T-cell (primary cell): ENCODE data around the gene ULK3. TPM values are rescaled to one million over a fixed set of nuclear protein-coding genes. Genes with fewer than 3 reads are reported as not detected.

ENCODE experiments used
- ATAC-seq, 4 experiments: fragments of 200-7000 bp in 3 of 4; fragments of 150-1000 bp in 1 of 4; cut with Tn5 transposase; replicated peaks in 1 of 4; 1 replicate in 3 of 4; 2 replicates in 1 of 4; pipeline ENCODE4 v1.10.0; 2021; ENCODE audit warnings: moderate library complexity in 3 of 4, mild to moderate bottlenecking in 2 of 4, moderate number of reproducible peaks in 1 of 4
- CTCF ChIA-PET, 2 donors: fragments of 300-600 bp; sonication (Branson Sonifier 250); formaldehyde crosslinking; loops; one replicate each; lab custom pipeline; 2022; ENCODE audit warnings: antibody characterized with exemption in 2 of 2; lab: Charles Lee
- POLR2A ChIA-PET, 2 donors: fragments of 300-600 bp; sonication (Branson Sonifier 250); formaldehyde crosslinking; loops; one replicate each; lab custom pipeline; 2022; ENCODE audit warnings: antibody characterized with exemption in 2 of 2; lab: Charles Lee
- DNase-seq, 35 experiments: peaks; one replicate each; pipeline versions ENCODE4 v3.0.0 to v3.0.0-alpha.2; 2013 to 2023
- H3K27ac ChIP-seq: one replicate; pipeline ENCODE4 v1.5.1; 2013; ENCODE audit warnings: low read length
- H3K27me3 ChIP-seq, 2 experiments: replicated peaks in 1 of 2; 1 replicate in 1 of 2; 2 replicates in 1 of 2; pipeline versions ENCODE4 v1.6.1 to v1.7.0; 2013; ENCODE audit warnings: low read length in 1 of 2, mixed read lengths in 1 of 2; ENCODE audit not compliant: control insufficient read depth in 2 of 2, insufficient read depth in 2 of 2; ENCODE audit errors: extremely low read depth in 1 of 2
- H3K36me3 ChIP-seq, 2 donors: 1 replicate in 1 of 2; 2 replicates in 1 of 2; pipeline versions ENCODE4 v1.6.1 to v1.7.0; 2013; ENCODE audit warnings: low read length in 1 of 2; ENCODE audit not compliant: control insufficient read depth in 2 of 2, insufficient read depth in 1 of 2; ENCODE audit errors: extremely low read depth in 1 of 2
- H3K4me1 ChIP-seq, 2 experiments: 1 replicate in 1 of 2; 2 replicates in 1 of 2; pipeline versions ENCODE4 v1.6.1 to v1.7.0; 2013; ENCODE audit warnings: low read length in 2 of 2, mixed read lengths in 1 of 2; ENCODE audit not compliant: insufficient read depth in 2 of 2, control insufficient read depth in 1 of 2; ENCODE audit errors: extremely low read depth in 1 of 2
- H3K4me3 ChIP-seq, 2 donors: 1 replicate in 1 of 2; 2 replicates in 1 of 2; pipeline versions ENCODE4 v1.5.1 to v1.7.0; 2013; ENCODE audit warnings: mild to moderate bottlenecking in 2 of 2, low read length in 1 of 2, moderate library complexity in 1 of 2; ENCODE audit not compliant: control insufficient read depth in 1 of 2; ENCODE audit errors: extremely low read depth in 1 of 2
- H3K9me3 ChIP-seq: 2 replicates; pipeline ENCODE4 v1.7.0; 2013
- H3K27ac Mint-ChIP-seq, 2 donors: one replicate each; pipeline ENCODE4 v1.8.0; 2020 to 2021; ENCODE audit warnings: mild to moderate bottlenecking in 2 of 2, mixed read lengths in 2 of 2
- H3K27me3 Mint-ChIP-seq, 2 donors: one replicate each; pipeline ENCODE4 v1.8.0; 2021 to 2022; ENCODE audit warnings: mixed read lengths in 2 of 2
- H3K36me3 Mint-ChIP-seq: one replicate; pipeline ENCODE4 v1.8.0; 2021; ENCODE audit warnings: mixed read lengths
- H3K4me1 Mint-ChIP-seq, 3 donors: one replicate each; pipeline ENCODE4 v1.8.0; 2020 to 2022; ENCODE audit warnings: mixed read lengths in 3 of 3, mild to moderate bottlenecking in 1 of 3
- H3K4me3 Mint-ChIP-seq, 3 donors: one replicate each; pipeline ENCODE4 v1.8.0; 2020 to 2022; ENCODE audit warnings: mild to moderate bottlenecking in 3 of 3, mixed read lengths in 3 of 3, moderate library complexity in 3 of 3
- H3K9me3 Mint-ChIP-seq, 3 donors: one replicate each; pipeline ENCODE4 v1.8.0; 2020 to 2022; ENCODE audit warnings: mixed read lengths in 3 of 3
- WGBS: methylation state at CpG from one replicate; pipeline ENCODE4 v1.1.5; 2013; ENCODE audit warnings: missing lambda C conversion rate; ENCODE audit not compliant: insufficient coverage; 5-methylcytosine and 5-hydroxymethylcytosine counted together
- total RNA-seq, 35 experiments: library from RNA in 6 of 35; stranded (reverse) in 6 of 35; fragments of 120-200 nt in 1 of 35; gene quantifications; one replicate each; pipeline versions ENCODE4 v1.2.1 to v1.2.4 and lab custom pipeline; 2013 to 2026

ULK3 gene
- total RNA-seq, 5 donors from 2014 or later (not counting 1 experiment from before 2014, with no cell fraction given) = 53.4 to 112 (median 101) TPM

GRCh38 chr15:74850393-74850792 is 7.4 kb upstream of the ULK3 start:
- DNase-seq (no peak), ATAC-seq (no peak)
- Mint-ChIP-seq H3K4me1 (peaks cover 11 to 16% (median 13%) of the 10 kb centered on the region in 3 donors), H3K36me3 (peaks cover 44% of the 10 kb centered on the region), H3K27ac (no peak overlapping the region), H3K4me3 (no peak overlapping the region), H3K9me3 (no peaks in the 10 kb centered on the region), H3K27me3 (no peaks in the 10 kb centered on the region)
- H3K4me1 ChIP-seq = peaks cover 4 to 13% of the 10 kb centered on the region in 2 experiments
- no peaks in the 10 kb centered on the region for H3K27me3 ChIP-seq
- CTCF ChIA-PET = no interaction called here
- no peak overlapping the region for H3K27ac ChIP-seq
- POLR2A ChIA-PET = no interaction called here
- H3K36me3 ChIP-seq = peaks cover 26 to 73% of the 10 kb centered on the region in 2 donors
- no peak overlapping the region for H3K4me3 ChIP-seq
- WGBS = 97% methylated on average over 3 of the region's 4 CpGs
- H3K9me3 ChIP-seq = no peaks in the 10 kb centered on the region

- peak overlapping the region; percentile 71 to 73 for H3K27ac Mint-ChIP-seq
- CTCF ChIA-PET = no interaction called here
- POLR2A ChIA-PET = interaction anchor here in 1 of 2 donors (0.6 to 0.8 kb wide), 2 partner anchors 18 to 1114 kb away, joined by 3 to 4 read pairs; no protein-coding TSS in a partner anchor
- H3K9me3 Mint-ChIP-seq = no peaks in the 10 kb centered on the region
- H3K4me3 ChIP-seq = no peak overlapping the region
- H3K36me3 Mint-ChIP-seq = peaks cover 39% of the 10 kb centered on the region
- peaks cover 31 to 40% (median 36%) of the 10 kb centered on the region in 3 donors for H3K4me1 Mint-ChIP-seq
- H3K27me3 Mint-ChIP-seq = no peaks in the 10 kb centered on the region
- H3K36me3 ChIP-seq = peaks cover 12 to 51% of the 10 kb centered on the region in 2 donors
- H3K4me1 ChIP-seq = peaks cover 24 to 40% of the 10 kb centered on the region in 2 experiments
- H3K9me3 ChIP-seq = no peaks in the 10 kb centered on the region
- no peak overlapping the region for H3K4me3 Mint-ChIP-seq
- no peak for DNase-seq
- ATAC-seq = no peak
- no peak overlapping the region for H3K27ac ChIP-seq
- 86% methylated on average over 1 of the region's 3 CpGs for WGBS
- no peaks in the 10 kb centered on the region for H3K27me3 ChIP-seq
Observed at GRCh38 chr15:74847432-74847831, 4.5 kb upstream of the ULK3 start.

GRCh38 chr15:74845581-74845980 is 2.6 kb upstream of the ULK3 start:
- Histone ChIP-seq H3K4me3 (peak overlapping the region in 1 of 2 donors; percentile 8), H3K36me3 (peaks cover 10 to 37% of the 10 kb centered on the region in 2 donors), H3K27ac (peak overlapping the region; percentile 71), H3K27me3 (no peaks in the 10 kb centered on the region), H3K4me1 (peaks cover 28 to 58% of the 10 kb centered on the region in 2 experiments), H3K9me3 (no peaks in the 10 kb centered on the region)
- peaks cover 27% of the 10 kb centered on the region for H3K36me3 Mint-ChIP-seq
- no peaks in the 10 kb centered on the region for H3K27me3 Mint-ChIP-seq
- DNase-seq (peak in 7 of 35 experiments; percentile 5 to 51 (median 13)), ATAC-seq (peak in 3 of 4 experiments; percentile 2 to 21 (median 19))
- CTCF ChIA-PET = interaction anchor here in 1 of 2 donors (2.8 kb wide), 1 partner anchor 56 kb away, joined by 18 read pairs; no protein-coding TSS in a partner anchor
- H3K27ac Mint-ChIP-seq = peak overlapping the region; percentile 96 to 97
- H3K4me1 Mint-ChIP-seq = peaks cover 48 to 58% (median 54%) of the 10 kb centered on the region in 3 donors
- POLR2A ChIA-PET = interaction anchor here in 1 of 2 donors (0.5 kb wide), 1 partner anchor 19 kb away, joined by 5 read pairs; no protein-coding TSS in a partner anchor
- H3K4me3 Mint-ChIP-seq = peak overlapping the region; percentile 34 to 86 (median 64)
- H3K9me3 Mint-ChIP-seq = no peaks in the 10 kb centered on the region
- 45% methylated on average over 2 of the region's 4 CpGs for WGBS

GRCh38 chr15:74845208-74845568 is 2.2 kb upstream of the ULK3 start:
- Mint-ChIP-seq H3K4me3 (peak overlapping the region; percentile 34 to 86 (median 64)), H3K4me1 (peaks cover 48 to 62% (median 54%) of the 10 kb centered on the region in 3 donors), H3K9me3 (no peaks in the 10 kb centered on the region), H3K27me3 (no peaks in the 10 kb centered on the region), H3K36me3 (peaks cover 27% of the 10 kb centered on the region), H3K27ac (peak overlapping the region; percentile 96 to 97)
- Histone ChIP-seq H3K27ac (peak overlapping the region; percentile 71), H3K36me3 (peaks cover 14 to 37% of the 10 kb centered on the region in 2 donors), H3K9me3 (no peaks in the 10 kb centered on the region), H3K4me1 (peaks cover 28 to 62% of the 10 kb centered on the region in 2 experiments), H3K27me3 (no peaks in the 10 kb centered on the region), H3K4me3 (peak overlapping the region; percentile 8 to 25)
- ATAC-seq (peak; percentile 38 to 70 (median 66)), DNase-seq (peak in 32 of 35 experiments; percentile 28 to 73 (median 46))
- ChIA-PET CTCF (interaction anchor here in 1 of 2 donors (0.5 to 2.8 kb wide), 4 partner anchors 26 to 57 kb away, joined by 3 to 18 read pairs (median 4); partner anchors contain the start of gene SCAMP2), POLR2A (no interaction called here)
- WGBS = 0% methylated on average over 1 of the region's 5 CpGs

GRCh38 chr15:74844319-74845207 is 1.6 kb upstream of the ULK3 start:
- 57% methylated on average over 6 of the region's 12 CpGs for WGBS
- POLR2A ChIA-PET = no interaction called here
- no peaks in the 10 kb centered on the region for H3K9me3 ChIP-seq
- H3K9me3 Mint-ChIP-seq = no peaks in the 10 kb centered on the region
- H3K4me1 ChIP-seq = peaks cover 28 to 66% of the 10 kb centered on the region in 2 experiments
- H3K36me3 Mint-ChIP-seq = peaks cover 24% of the 10 kb centered on the region
- H3K4me1 Mint-ChIP-seq = peaks cover 48 to 64% (median 54%) of the 10 kb centered on the region in 3 donors
- H3K4me3 ChIP-seq = peak overlapping the region; percentile 8 to 25
- DNase-seq (peak in 3 of 35 experiments; percentile 13 to 24 (median 17)), ATAC-seq (peak in 2 of 4 experiments; percentile 4 to 5)
- H3K4me3 Mint-ChIP-seq = peak overlapping the region; percentile 34 to 86 (median 80)
- CTCF ChIA-PET = interaction anchor here (0.5 to 2.8 kb wide), 6 partner anchors 26 to 112 kb away, joined by 3 to 18 read pairs (median 4); partner anchors contain the start of genes RPP25 (in 1 of the 2) and SCAMP2 (in 1 of the 2)
- peak overlapping the region; percentile 96 to 97 for H3K27ac Mint-ChIP-seq
- H3K27ac ChIP-seq = peak overlapping the region; percentile 71
- H3K36me3 ChIP-seq = peaks cover 15 to 35% of the 10 kb centered on the region in 2 donors
- no peaks in the 10 kb centered on the region for H3K27me3 Mint-ChIP-seq
- no peaks in the 10 kb centered on the region for H3K27me3 ChIP-seq

GRCh38 chr15:74843891-74844299 is 939 bp upstream of the ULK3 start:
- no peaks in the 10 kb centered on the region for H3K9me3 Mint-ChIP-seq
- ATAC-seq = no peak
- Histone ChIP-seq H3K27me3 (no peaks in the 10 kb centered on the region), H3K36me3 (peaks cover 18 to 37% of the 10 kb centered on the region in 2 donors), H3K4me1 (peaks cover 28 to 66% of the 10 kb centered on the region in 2 experiments), H3K27ac (peak overlapping the region; percentile 71), H3K4me3 (peak overlapping the region in 1 of 2 donors; percentile 45), H3K9me3 (no peaks in the 10 kb centered on the region)
- ChIA-PET POLR2A (no interaction called here), CTCF (interaction anchor here (0.6 to 2.8 kb wide), 4 partner anchors 50 to 113 kb away, joined by 3 to 18 read pairs (median 6); partner anchors contain the start of genes FAM219B (in 1 of the 2) and RPP25 (in 1 of the 2))
- H3K27me3 Mint-ChIP-seq = no peaks in the 10 kb centered on the region
- DNase-seq = peak in 1 of 35 experiments; percentile 24
- H3K36me3 Mint-ChIP-seq = peaks cover 24% of the 10 kb centered on the region
- peak overlapping the region; percentile 96 to 97 for H3K27ac Mint-ChIP-seq
- WGBS = no CpG with 5 or more reads among the region's 12 CpGs
- peaks cover 48 to 64% (median 54%) of the 10 kb centered on the region in 3 donors for H3K4me1 Mint-ChIP-seq
- H3K4me3 Mint-ChIP-seq = peak overlapping the region; percentile 75 to 86 (median 80)
